ENCODE measurements around the gene DCHS1.

The DCHS1 gene

DNA sequence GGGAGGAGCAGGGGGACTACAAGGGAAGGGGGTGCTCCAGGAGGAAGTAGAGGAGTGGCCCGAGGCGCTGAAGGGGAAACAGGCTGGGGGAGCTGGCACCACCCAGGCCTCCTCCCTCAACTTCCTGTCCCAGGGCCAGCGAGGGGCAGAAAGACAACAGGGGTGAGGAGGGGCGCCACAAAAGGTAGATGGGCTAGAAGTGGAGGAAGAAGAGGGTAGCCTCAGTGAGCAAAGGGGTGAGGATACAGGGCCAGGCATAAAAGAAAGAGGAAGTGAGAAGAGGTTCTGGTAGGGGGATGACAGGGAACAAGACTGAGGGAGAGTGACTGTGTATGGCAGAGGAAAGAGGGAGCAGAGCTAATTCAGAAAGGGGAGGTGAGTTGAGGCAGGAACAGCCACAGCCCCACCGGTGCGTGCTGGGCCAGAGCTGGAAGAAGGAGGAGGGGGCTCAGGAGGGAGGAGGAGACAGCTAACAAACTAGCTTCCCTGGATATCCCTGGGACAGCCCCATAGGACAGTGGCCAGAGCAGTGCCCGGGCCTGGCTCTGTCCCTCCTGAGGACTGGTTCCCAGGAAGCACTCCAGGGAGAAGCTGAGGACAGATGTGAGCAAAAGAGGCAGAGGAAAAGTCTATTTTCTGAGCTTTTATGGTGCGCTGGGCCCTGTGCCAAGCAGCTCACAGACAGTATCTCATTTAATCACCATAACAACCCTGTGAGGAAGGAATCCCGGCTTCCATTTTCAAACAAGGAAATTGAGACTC is 8.5 kb downstream of the DCHS1 start:
- no peak for DNase-seq (ENCODE audit: low read depth)

DNA sequence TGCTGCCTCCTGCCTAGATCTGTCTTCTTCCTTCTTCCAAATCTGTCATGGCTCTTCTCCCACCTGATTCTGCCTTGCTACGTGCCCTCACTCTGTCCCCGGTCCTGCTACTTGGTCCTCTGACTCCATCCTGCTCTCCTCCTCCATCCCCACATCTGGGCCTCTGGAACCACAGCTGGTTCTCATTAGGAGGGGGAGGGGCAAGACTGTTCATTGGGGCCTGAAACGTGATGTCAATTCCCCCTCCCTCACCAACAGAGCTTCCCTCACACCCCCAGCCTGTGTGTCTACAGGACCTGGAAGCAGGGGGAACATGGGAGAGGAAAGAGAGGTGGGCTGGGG is 9.1 kb downstream of the DCHS1 start:
- no peak for DNase-seq (ENCODE audit: low read depth)

- no peak for DNase-seq (ENCODE audit: low read depth)
These were observed 9.5 kb downstream of the DCHS1 start for GRCh38 chr11:6646071-6646470.

GRCh38 chr11:6642957-6643356 is 12.7 kb downstream of the DCHS1 start:
- DNase-seq (ENCODE audit: low read depth) = no peak

GRCh38 chr11:6640985-6641701 is 14.5 kb downstream of the DCHS1 start:
- no peak for DNase-seq (ENCODE audit: low read depth)

- DNase-seq (ENCODE audit: low read depth) = no peak
These were observed 15.3 kb downstream of the DCHS1 start for GRCh38 chr11:6640036-6640984.

- no peak for DNase-seq (ENCODE audit: low read depth)
These were observed 17.2 kb downstream of the DCHS1 start for GRCh38 chr11:6638429-6638828.

DNA sequence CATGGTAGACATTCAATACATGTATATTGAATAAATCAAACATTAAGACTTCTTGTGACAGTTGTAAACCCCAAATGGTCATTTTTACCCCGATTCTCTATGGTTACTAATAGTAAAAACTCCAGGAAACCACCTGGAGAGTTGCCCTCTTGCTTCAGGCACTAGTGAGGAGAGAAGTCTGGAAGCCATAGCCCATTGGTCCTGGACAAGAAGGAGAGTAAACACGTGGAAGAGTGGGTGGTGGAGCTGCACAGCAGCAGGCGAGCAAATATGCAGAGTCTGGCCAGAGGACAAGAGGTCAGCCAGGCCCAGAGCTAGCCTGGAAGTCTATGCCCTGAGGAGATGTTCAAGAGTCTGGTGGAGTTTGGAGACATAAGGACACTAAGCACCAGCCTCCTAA is 17.7 kb downstream of the DCHS1 start:
- no peak for DNase-seq (ENCODE audit: low read depth)

- DNase-seq (ENCODE audit: low read depth) = no peak
These were observed 19.1 kb downstream of the DCHS1 start for GRCh38 chr11:6636480-6636879.

DNA sequence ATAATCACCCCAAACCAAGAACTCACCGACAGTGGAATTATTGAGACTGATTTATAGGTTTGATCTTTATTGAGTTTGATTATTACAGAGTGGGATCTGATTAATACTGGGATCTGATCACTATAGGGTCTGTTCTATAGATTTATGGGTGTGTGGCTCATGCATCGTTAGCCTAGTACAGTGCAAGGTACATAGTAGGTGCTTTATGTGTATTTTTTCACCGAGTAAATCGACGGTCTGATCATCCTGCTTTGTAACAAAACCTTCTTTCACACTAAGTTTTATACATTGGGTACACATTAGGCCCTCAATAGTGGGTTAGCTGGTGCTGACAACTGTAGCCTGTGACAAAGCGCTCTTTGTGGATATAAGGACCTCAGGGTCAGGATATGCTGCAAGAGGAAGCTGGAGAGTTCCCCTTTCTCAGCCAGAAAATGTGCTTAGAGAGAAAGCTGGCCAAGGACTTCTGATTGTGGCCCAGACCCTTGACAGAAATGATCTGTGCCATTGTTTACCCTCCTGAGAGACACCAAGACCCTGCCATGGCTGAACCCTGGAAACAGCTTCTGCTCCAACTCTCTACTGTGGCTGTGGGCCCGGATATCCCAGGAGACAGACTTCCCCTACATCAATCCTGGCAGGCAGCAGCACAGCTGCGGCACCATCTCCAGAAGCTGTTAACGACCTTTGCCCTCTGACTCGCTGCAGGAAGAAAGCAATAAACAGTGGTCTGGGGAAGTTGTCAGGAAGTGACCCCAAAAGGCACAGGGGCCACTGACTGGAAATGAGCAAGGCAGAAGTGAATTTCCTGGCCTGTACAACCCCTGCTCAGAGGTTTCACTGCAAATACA is 20.3 kb downstream of the DCHS1 start:
- no peak for DNase-seq (ENCODE audit: low read depth)

DNA sequence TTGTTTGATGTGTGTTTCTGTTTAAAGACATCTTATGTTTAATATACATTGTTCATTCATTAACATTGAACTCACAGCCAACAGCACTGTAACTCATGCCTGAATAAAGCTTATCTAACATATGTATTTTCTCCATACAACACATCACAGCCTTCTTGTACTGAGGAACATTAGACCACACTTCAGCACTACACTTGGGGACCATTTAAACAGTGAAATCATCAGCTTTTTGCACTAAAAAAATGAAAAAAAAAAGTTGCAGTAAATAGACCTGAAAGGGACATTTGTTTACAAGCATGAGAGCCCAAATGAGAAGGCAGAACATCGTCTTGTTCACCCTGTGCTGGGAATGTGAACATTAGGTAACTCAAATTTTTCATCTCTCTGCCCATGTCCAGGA is 21.1 kb downstream of the DCHS1 start:
- DNase-seq (ENCODE audit: low read depth) = no peak

- no peak for DNase-seq (ENCODE audit: low read depth)
These were observed 21.9 kb downstream of the DCHS1 start for GRCh38 chr11:6633422-6634408.

- DNase-seq (ENCODE audit: low read depth) = no peak
These were observed 23.2 kb downstream of the DCHS1 start for GRCh38 chr11:6632116-6633073.

DNA sequence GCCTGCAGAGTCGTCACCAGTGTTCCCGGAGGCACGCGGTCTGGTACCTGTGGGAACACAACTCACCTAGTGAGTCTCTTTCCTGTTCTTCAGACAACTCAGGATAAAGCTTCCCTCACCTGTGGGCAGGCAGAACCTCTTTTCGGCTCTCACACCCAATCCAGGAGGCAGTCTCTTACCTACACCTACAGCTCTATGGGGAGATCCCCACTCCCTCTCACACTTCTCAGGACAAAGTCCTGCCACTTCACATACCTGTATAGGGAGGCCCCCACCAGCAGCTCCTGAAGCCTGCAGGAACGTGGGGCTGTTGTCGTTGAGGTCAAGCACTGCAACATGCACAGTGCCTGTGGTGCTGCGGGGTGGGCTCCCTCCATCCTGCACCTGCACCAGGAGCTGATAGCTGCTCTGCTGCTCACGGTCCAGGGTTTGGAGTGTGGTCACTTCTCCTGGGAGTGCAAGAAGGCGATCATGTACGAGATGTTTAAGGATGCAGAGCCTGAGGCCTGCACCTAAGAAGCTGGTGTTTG is 24.2 kb downstream of the DCHS1 start:
- DNase-seq (ENCODE audit: low read depth) = no peak

DNA sequence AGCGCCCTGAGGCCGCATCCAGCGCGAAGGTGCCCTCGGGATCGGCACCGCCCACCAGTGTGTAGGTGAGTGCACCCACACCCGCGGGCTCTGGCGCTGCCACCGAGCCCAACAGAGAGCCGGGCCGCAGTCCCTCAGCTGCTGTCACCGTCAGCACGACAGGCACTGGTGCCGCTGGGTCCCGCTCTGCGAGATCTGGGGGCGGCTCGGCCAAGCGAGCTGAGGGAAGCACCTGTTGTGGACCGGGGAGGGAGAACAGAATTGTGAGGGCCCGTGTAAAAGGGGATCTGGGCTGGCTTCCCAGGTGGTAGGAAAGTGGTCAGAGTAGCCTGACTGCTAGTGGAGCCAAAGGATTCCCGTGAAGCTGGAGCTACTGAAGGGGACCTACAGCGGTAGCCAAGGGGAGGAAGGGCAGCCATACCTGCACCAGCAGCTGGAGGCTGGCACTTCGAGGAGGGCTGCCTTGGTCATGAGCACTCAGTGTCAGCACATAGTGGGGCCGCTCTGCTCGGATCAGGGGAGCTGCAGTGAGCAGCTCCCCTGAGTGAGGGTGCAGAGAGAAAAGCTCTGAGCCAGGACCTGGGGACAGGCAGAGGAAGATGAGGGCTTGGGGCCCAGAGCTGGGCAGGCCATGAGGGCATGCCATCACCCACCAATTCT is 24.8 kb downstream of the DCHS1 start:
- no peak for DNase-seq (ENCODE audit: low read depth)

DNA sequence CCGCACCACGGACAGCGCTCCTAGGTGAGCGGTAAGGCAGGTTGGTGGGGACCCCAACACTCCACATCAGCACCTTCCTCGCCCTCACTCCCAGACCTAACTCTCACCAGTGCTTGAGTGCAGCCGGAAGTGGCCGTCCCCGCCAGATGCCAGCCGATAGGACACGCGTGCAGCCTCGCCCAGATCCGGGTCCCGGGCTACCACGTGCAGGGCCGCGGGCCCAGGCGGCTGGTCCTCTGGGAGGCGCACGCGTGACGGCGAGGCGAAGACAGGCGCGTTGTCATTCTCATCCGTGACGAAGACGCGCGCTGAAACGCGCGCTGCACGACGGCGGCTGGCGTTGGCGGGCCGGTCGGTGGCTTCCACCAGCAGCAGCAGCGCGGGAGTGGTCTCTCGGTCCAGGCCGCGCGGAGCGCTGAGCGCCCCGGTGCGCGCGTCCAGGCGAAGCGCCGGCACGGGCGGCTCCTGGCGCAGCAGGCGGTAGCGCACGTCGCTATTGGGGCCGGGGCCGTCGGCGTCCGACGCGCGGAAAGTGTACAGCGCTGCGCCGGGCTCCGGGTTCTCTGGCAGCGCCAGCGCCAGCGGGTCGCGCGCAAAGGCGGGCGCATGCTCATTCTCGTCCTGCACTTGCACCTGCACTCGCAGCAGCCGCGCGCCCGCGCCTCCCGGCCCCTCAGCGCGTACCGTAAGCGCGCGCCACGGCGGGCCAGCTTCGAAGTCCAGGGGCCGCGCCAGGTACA is 25.5 kb downstream of the DCHS1 start:
- DNase-seq (ENCODE audit: low read depth) = no peak

DNA sequence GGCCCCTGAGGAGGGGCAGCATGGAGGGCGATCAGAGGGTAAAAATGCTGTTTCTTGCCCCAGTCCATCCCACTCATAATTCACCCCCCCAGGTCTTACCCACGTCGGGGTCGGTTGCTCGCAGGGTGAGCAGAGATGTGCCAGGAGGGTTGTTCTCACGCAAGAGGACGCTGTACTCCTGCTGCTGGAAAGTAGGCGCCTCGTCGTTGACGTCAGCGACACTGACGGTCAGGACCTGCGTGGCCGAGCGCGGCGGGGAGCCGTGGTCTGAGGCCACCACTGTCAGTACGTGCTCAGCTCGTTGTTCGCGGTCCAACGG is 26.1 kb downstream of the DCHS1 start:
- no peak for DNase-seq (ENCODE audit: low read depth)

DNA sequence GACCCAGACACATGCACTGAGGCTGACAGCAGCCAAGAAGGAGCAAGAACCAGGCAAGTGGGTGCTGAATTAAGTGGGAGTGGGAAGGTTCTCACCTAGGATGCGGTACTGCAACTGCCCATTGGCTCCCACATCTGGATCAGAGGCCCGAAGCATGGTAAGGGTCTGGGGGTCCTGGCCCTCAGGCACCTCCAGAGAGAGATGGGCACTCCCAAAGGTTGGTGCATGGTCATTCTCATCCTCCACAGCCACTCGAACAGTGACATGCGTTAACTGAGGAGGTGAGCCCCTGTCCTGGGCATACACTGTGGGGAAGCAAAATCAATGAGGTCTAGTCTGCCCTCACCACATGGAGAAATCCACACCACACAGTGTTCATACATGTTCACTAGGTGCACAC is 27.1 kb downstream of the DCHS1 start:
- DNase-seq (ENCODE audit: low read depth) = no peak

All from stimulated activated CD4-positive, alpha-beta T cell treated with anti-CD3 and anti-CD28 coated beads, Interleukin-2, amount 100 ng/mL, for 4 hours (primary cell).